Neural cell (in vitro differentiated cells): ENCODE data around the gene PEAK1. TPM values are rescaled to one million over a fixed set of nuclear protein-coding genes. Genes with fewer than 3 reads are reported as not detected.

ENCODE experiments used
- H2AFZ ChIP-seq: fragments of 200-600, 300-800 bp; sonication (generic), shearing (Covaris generic); 2 replicates; pipeline ENCODE4 v1.6.0; 2014; ENCODE audit warnings: low read depth, mild to moderate bottlenecking, antibody characterized with exemption, low read length, moderate library complexity
- H3F3A ChIP-seq: fragments of 200-600 bp; shearing (Covaris generic); 2 replicates; pipeline ENCODE4 v1.6.1; 2016; ENCODE audit warnings: mild to moderate bottlenecking, moderate library complexity, mixed read lengths, antibody characterized with exemption, low read length; ENCODE audit not compliant: insufficient read depth, poor library complexity, severe bottlenecking
- H3K27ac ChIP-seq: fragments of 200-600, 300-800 bp; sonication (generic), shearing (Covaris generic); 2 replicates; pipeline ENCODE4 v1.5.1; 2014; ENCODE audit warnings: mild to moderate bottlenecking, low read length, moderate library complexity
- H3K27me3 ChIP-seq: fragments of 300-800, 200-600 bp; sonication (generic), shearing (Covaris generic); 2 replicates; pipeline ENCODE4 v1.6.0; 2014; ENCODE audit warnings: mild to moderate bottlenecking, low read depth, low read length, moderate library complexity; ENCODE audit not compliant: insufficient read depth
- H3K36me3 ChIP-seq: fragments of 300-800, 200-600 bp; sonication (generic), shearing (Covaris generic); 2 replicates; pipeline ENCODE4 v1.5.1; 2014; ENCODE audit warnings: mild to moderate bottlenecking, antibody characterized with exemption, low read length, moderate library complexity; ENCODE audit not compliant: insufficient read depth
- H3K4me2 ChIP-seq: fragments of 300-800, 200-600 bp; sonication (generic), shearing (Covaris generic); 2 replicates; pipeline ENCODE4 v1.6.0; 2014; ENCODE audit warnings: mild to moderate bottlenecking, low read length
- H3K4me3 ChIP-seq: fragments of 300-800, 200-600 bp; sonication (generic), shearing (Covaris generic); 2 replicates; pipeline ENCODE4 v1.5.1; 2014; ENCODE audit warnings: mild to moderate bottlenecking, low read length, moderate library complexity
- H3K79me2 ChIP-seq: fragments of 200-600 bp; shearing (Covaris generic); replicated peaks from 2 replicates; pipeline ENCODE4 v1.6.0; 2014; ENCODE audit warnings: mild to moderate bottlenecking, low read length, moderate library complexity; ENCODE audit not compliant: insufficient read depth
- H3K9ac ChIP-seq: fragments of 300-800, 200-600 bp; sonication (generic), shearing (Covaris generic); 2 replicates; pipeline ENCODE4 v1.6.1; 2016; ENCODE audit warnings: mild to moderate bottlenecking, low read length, mixed read lengths
- H3K9me2 ChIP-seq: fragments of 200-600 bp; shearing (Covaris generic); 2 replicates; pipeline ENCODE4 v1.6.1; 2016; ENCODE audit warnings: mild to moderate bottlenecking, low read length, mixed read lengths; ENCODE audit not compliant: insufficient read depth
- H3K9me3 ChIP-seq: fragments of 200-600, 300-800 bp; sonication (generic), shearing (Covaris generic); 2 replicates; pipeline ENCODE4 v1.6.1; 2016; ENCODE audit warnings: mild to moderate bottlenecking, mixed run types, low read length, moderate library complexity, mixed read lengths
- H4K20me1 ChIP-seq: fragments of 200-600 bp; shearing (Covaris generic); 2 replicates; pipeline ENCODE4 v1.6.1; 2016; ENCODE audit warnings: mild to moderate bottlenecking, mixed run types; ENCODE audit not compliant: insufficient read depth
- CTCF ChIP-seq: fragments of 450-650 bp; IDR thresholded peaks from 2 replicates; pipeline ENCODE4 v1.5.1; 2014; ENCODE audit warnings: antibody characterized with exemption, mild to moderate bottlenecking, moderate library complexity; ENCODE audit not compliant: poor library complexity, severe bottlenecking
- EP300 ChIP-seq: fragments of 450-650 bp; conservative IDR thresholded peaks from 2 replicates; pipeline ENCODE4 v1.6.1; 2014; ENCODE audit warnings: antibody characterized with exemption, mild to moderate bottlenecking, moderate library complexity; ENCODE audit not compliant: poor library complexity, severe bottlenecking
- EZH2 ChIP-seq: fragments of 200-600, 300-800 bp; shearing (Covaris generic), sonication (generic); IDR thresholded peaks from 2 replicates; pipeline ENCODE4 v1.6.1; 2014; ENCODE audit warnings: antibody characterized with exemption, low read length, borderline replicate concordance, mild to moderate bottlenecking; ENCODE audit not compliant: insufficient read depth, poor library complexity, severe bottlenecking
- MXI1 ChIP-seq: fragments of 450-650 bp; conservative IDR thresholded peaks from 2 replicates; pipeline ENCODE4 v1.6.1; 2014; ENCODE audit warnings: antibody characterized with exemption, mild to moderate bottlenecking; ENCODE audit not compliant: poor library complexity, severe bottlenecking
- POLR2AphosphoS5 ChIP-seq: IDR thresholded peaks from 2 replicates; pipeline ENCODE4 v1.6.1; 2012
- RAD21 ChIP-seq: fragments of 450-650 bp; conservative IDR thresholded peaks from 2 replicates; pipeline ENCODE4 v1.6.1; 2014; ENCODE audit warnings: antibody characterized with exemption, mild to moderate bottlenecking, moderate library complexity
- REST ChIP-seq: IDR thresholded peaks from 2 replicates; pipeline ENCODE4 v1.6.1; 2012; ENCODE audit warnings: borderline replicate concordance
- SMC3 ChIP-seq: fragments of 450-650 bp; conservative IDR thresholded peaks from 2 replicates; pipeline ENCODE4 v1.6.1; 2014; ENCODE audit warnings: antibody characterized with exemption, mild to moderate bottlenecking, moderate library complexity; ENCODE audit not compliant: poor library complexity
- polyA plus RNA-seq: library from polyadenylated mRNA; depleted of rRNA; stranded (reverse); fragments of >200 nt; gene quantifications from 2 replicates; pipeline ENCODE4 v1.2.3, GENCODE V29; 2014

PEAK1 gene
- polyA plus RNA-seq, 1 donor from 2014 or later: 5.8 TPM

GRCh38 chr15:77430652-77431051, 10.7 kb upstream of the PEAK1 start:
- Histone ChIP-seq H3K27me3 (no peaks in the 10 kb centered on the region), H3K9me2 (no peaks in the 10 kb centered on the region), H3K27ac (no peak overlapping the region), H2AFZ (no peak overlapping the region), H3K9ac (no peak overlapping the region), H3K36me3 (no peaks in the 10 kb centered on the region), H3F3A (no peaks in the 10 kb centered on the region), H3K9me3 (no peaks in the 10 kb centered on the region), H3K79me2 (peaks cover 54% of the 10 kb centered on the region), H3K4me3 (no peak overlapping the region), H4K20me1 (no peaks in the 10 kb centered on the region), H3K4me2 (no peak overlapping the region)
- TF ChIP-seq CTCF (no peak), REST (no peak), RAD21 (no peak), SMC3 (no peak), MXI1 (no peak)

- no peak overlapping the region for H3K9ac ChIP-seq
- no peak overlapping the region for H3K4me2 ChIP-seq
- H3K27me3 ChIP-seq: no peaks in the 10 kb centered on the region
- no peak overlapping the region for H2AFZ ChIP-seq
- H3K9me2 ChIP-seq: no peaks in the 10 kb centered on the region
- no peaks in the 10 kb centered on the region for H3F3A ChIP-seq
- no peak overlapping the region for H3K27ac ChIP-seq
- TF ChIP-seq EP300 (no peak), RAD21 (no peak), EZH2 (no peak), POLR2AphosphoS5 (no peak), MXI1 (no peak), REST (no peak)
- no peaks in the 10 kb centered on the region for H3K9me3 ChIP-seq
- peaks cover 59% of the 10 kb centered on the region for H3K79me2 ChIP-seq
- no peaks in the 10 kb centered on the region for H4K20me1 ChIP-seq
- H3K36me3 ChIP-seq: no peaks in the 10 kb centered on the region
- H3K4me3 ChIP-seq: no peak overlapping the region
These were observed 10.3 kb upstream of the PEAK1 start for GRCh38 chr15:77430213-77430612.
